Activated B cell treated with CpG ODN at 0.5 μM for 24 hours (primary cell): ENCODE measurements around the gene GPI. TPM values are rescaled to one million over a fixed set of nuclear protein-coding genes. Genes with fewer than 3 reads are reported as not detected.

Source experiments
- ATAC-seq: fragments of 200-7000 bp; cut with Tn5 transposase; one replicate; pipeline ENCODE4 v1.10.0; 2021; ENCODE audit warnings: low read depth, mild to moderate bottlenecking, moderate library complexity
- CTCF ChIA-PET: fragments of 350-600 bp; sonication (Branson Sonifier 250); formaldehyde crosslinking; loops from one replicate; lab custom pipeline; 2021; ENCODE audit warnings: antibody characterized with exemption; lab: Charles Lee
- POLR2A ChIA-PET: fragments of 350-600 bp; sonication (Branson Sonifier 250); formaldehyde crosslinking; loops from one replicate; lab custom pipeline; 2021; ENCODE audit warnings: antibody characterized with exemption; lab: Charles Lee
- DNase-seq: peaks from one replicate; pipeline ENCODE4 v3.0.0; 2022
- H3K27ac Mint-ChIP-seq: one replicate; pipeline ENCODE4 v1.8.0; 2020; ENCODE audit warnings: mixed read lengths
- H3K27me3 Mint-ChIP-seq: one replicate; pipeline ENCODE4 v1.8.0; 2021; ENCODE audit warnings: mixed read lengths
- H3K36me3 Mint-ChIP-seq: one replicate; pipeline ENCODE4 v1.8.0; 2021; ENCODE audit warnings: low read depth, mixed read lengths
- H3K4me1 Mint-ChIP-seq: one replicate; pipeline ENCODE4 v1.8.0; 2021; ENCODE audit warnings: mixed read lengths
- H3K4me3 Mint-ChIP-seq: one replicate; pipeline ENCODE4 v1.8.0; 2020; ENCODE audit warnings: mild to moderate bottlenecking, mixed read lengths
- H3K9me3 Mint-ChIP-seq: one replicate; pipeline ENCODE4 v1.8.0; 2020; ENCODE audit warnings: mixed read lengths
- CTCF ChIP-seq: fragments of 200-600 bp; IDR thresholded peaks from one replicate; pipeline ENCODE4 v1.8.0; 2022; ENCODE audit warnings: antibody characterized with exemption, mild to moderate bottlenecking
- intact Hi-C: fragments of 100-400 bp; cut with micrococcal nuclease; formaldehyde crosslinking; loops from one replicate; pipeline ENCODE4 v1.15.1; 2024
- total RNA-seq: library from RNA; stranded (reverse); gene quantifications from 2 replicates; pipeline ENCODE4 v1.2.3, GENCODE V29; 2022

The GPI gene
- total RNA-seq, 1 donor from 2014 or later: 144 TPM

- Mint-ChIP-seq H3K4me1 (no peaks in the 10 kb centered on the region), H3K27ac (no peak overlapping the region), H3K27me3 (no peaks in the 10 kb centered on the region), H3K9me3 (no peaks in the 10 kb centered on the region), H3K4me3 (no peak overlapping the region), H3K36me3 (peaks cover 62% of the 10 kb centered on the region)
- TF ChIP-seq CTCF: no peak
- ChIA-PET CTCF (no interaction called here), POLR2A (no interaction called here)
- DNase-seq (no peak), ATAC-seq (no peak)
- intact Hi-C loops: no loop called here
These were observed 10.6 kb downstream of the GPI start for GRCh38 chr19:34375598-34375997.

DNA sequence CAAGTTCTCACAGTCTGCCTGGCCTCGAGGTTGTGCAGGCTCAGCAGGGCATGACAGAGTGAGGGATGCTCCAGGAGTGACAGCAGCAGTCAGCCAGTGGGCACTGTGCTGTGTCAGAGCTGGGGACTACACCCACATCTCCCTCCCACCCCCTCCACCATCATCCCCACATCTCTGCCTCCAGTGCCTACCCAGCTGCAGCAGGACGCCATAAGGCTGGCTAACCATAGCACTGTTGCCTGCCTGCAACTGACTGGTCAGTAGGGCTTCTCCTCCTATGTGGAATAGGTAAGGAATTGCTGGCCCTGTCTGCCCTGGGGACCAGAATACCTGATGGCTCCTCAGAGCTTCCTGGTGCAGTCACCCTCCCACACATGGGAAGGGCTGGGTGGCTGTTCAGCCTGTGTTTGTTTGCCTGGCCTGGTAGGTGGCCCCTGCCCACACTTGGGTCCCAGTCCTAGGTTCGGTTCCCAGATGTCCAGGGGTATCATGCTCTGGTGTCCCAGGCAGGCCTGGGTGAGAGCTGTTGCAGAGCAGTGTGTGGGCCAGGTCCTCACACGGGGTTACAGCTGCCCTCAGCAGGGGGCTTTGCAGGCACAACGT lies 15.7 kb downstream of the GPI start:
- H3K27ac Mint-ChIP-seq: no peak overlapping the region

GRCh38 chr19:34381399-34382251 lies 16.6 kb downstream of the GPI start:
- H3K36me3 Mint-ChIP-seq: peaks cover 67% of the 10 kb centered on the region
- POLR2A ChIA-PET: no interaction called here
- H3K4me1 Mint-ChIP-seq: no peaks in the 10 kb centered on the region
- intact Hi-C loops: no loop called here
- no peak for ATAC-seq
- no peak overlapping the region for H3K4me3 Mint-ChIP-seq
- CTCF ChIA-PET: no interaction called here
- DNase-seq: no peak
- H3K27ac Mint-ChIP-seq: no peak overlapping the region
- no peaks in the 10 kb centered on the region for H3K9me3 Mint-ChIP-seq
- no peak for TF ChIP-seq CTCF
- H3K27me3 Mint-ChIP-seq: no peaks in the 10 kb centered on the region

More for the DNA sequence above, 15.7 kb downstream of the GPI start:
- intact Hi-C loops: no loop called here
- no peak for TF ChIP-seq CTCF
- ChIA-PET POLR2A (no interaction called here), CTCF (no interaction called here)
- DNase-seq: no peak
- ATAC-seq: no peak
- Mint-ChIP-seq H3K36me3 (peaks cover 68% of the 10 kb centered on the region), H3K4me3 (no peak overlapping the region), H3K9me3 (no peaks in the 10 kb centered on the region), H3K27me3 (no peaks in the 10 kb centered on the region), H3K4me1 (no peaks in the 10 kb centered on the region)

DNA sequence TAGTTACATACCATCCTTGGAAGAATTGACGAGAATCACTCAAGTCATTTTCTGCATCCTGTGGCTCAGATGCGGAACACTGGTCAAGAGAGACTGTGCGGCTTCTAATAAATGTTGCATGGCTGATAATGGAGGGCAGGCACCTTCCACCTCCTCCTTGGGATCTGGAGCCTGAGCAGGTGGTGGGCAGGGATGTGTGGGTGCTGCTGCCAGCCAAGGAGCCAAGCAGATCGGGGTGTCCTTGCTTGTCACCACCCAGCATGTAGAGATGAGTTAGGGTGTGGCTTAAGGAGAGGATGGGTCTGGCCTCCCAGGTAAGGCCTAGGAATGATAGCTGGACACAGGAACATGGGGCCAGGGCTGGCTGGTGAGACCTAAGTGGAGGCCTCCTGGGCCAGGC lies 17.5 kb downstream of the GPI start:
- ATAC-seq: no peak
- CTCF ChIA-PET: no interaction called here

More for the DNA sequence above, 17.5 kb downstream of the GPI start:
- no peaks in the 10 kb centered on the region for H3K9me3 Mint-ChIP-seq
- POLR2A ChIA-PET: interaction anchor here (0.6 kb wide), 1 partner anchor 1450 kb away, joined by 4 read pairs; no protein-coding TSS in a partner anchor
- H3K36me3 Mint-ChIP-seq: peaks cover 68% of the 10 kb centered on the region
- intact Hi-C loops: no loop called here
- DNase-seq: no peak
- no peak overlapping the region for H3K4me3 Mint-ChIP-seq
- H3K27me3 Mint-ChIP-seq: no peaks in the 10 kb centered on the region
- no peak overlapping the region for H3K27ac Mint-ChIP-seq
- no peaks in the 10 kb centered on the region for H3K4me1 Mint-ChIP-seq
- no peak for TF ChIP-seq CTCF
